Chondrocyte (in vitro differentiated cells): ENCODE data around the gene TALDO1. TPM values are rescaled to one million over a fixed set of nuclear protein-coding genes. Genes with fewer than 3 reads are reported as not detected.
A peak's percentile ranks its signal among the peaks of the same experiment; 100 is the strongest.

Source experiments
- DNase-seq: peaks from one replicate; pipeline ENCODE4 v3.0.0; 2021; ENCODE audit warnings: mixed read lengths, low spot score
- H3K27ac Mint-ChIP-seq: one replicate; pipeline ENCODE4 v1.8.0; 2021; ENCODE audit warnings: mild to moderate bottlenecking, moderate library complexity, mixed read lengths; ENCODE audit not compliant: unreplicated experiment
- H3K27me3 Mint-ChIP-seq: 2 replicates; pipeline ENCODE4 v1.8.0; 2021; ENCODE audit warnings: low read depth, mixed read lengths
- H3K36me3 Mint-ChIP-seq: 2 replicates; pipeline ENCODE4 v1.8.0; 2021; ENCODE audit warnings: low read depth, mixed read lengths
- H3K4me1 Mint-ChIP-seq: 2 replicates; pipeline ENCODE4 v1.8.0; 2021; ENCODE audit warnings: low read depth, mild to moderate bottlenecking, mixed read lengths
- H3K4me3 Mint-ChIP-seq: one replicate; pipeline ENCODE4 v1.8.0; 2021; ENCODE audit warnings: mild to moderate bottlenecking, moderate library complexity, mixed read lengths; ENCODE audit not compliant: unreplicated experiment
- H3K9me3 Mint-ChIP-seq: 2 replicates; pipeline ENCODE4 v1.8.0; 2021; ENCODE audit warnings: low read depth, mixed read lengths
- total RNA-seq: library from RNA; stranded (reverse); gene quantifications from 3 replicates; pipeline ENCODE4 v1.2.1, GENCODE V29; 2021
- TF ChIP-seq, protein P1 (sequence below): fragments of 200-600 bp; sonication (generic); IDR thresholded peaks from 2 replicates; pipeline ENCODE4 v1.5.0; 2021; ENCODE audit warnings: antibody characterized with exemption, mild to moderate bottlenecking, moderate library complexity

Gene TALDO1
- total RNA-seq, 1 donor from 2014 or later = 151 TPM

GRCh38 chr11:788009-788640, 40.9 kb downstream of the TALDO1 start:
- H3K4me3 Mint-ChIP-seq = no peak overlapping the region
- DNase-seq = no peak
- peaks cover 9% of the 10 kb centered on the region for H3K4me1 Mint-ChIP-seq
- no peaks in the 10 kb centered on the region for H3K9me3 Mint-ChIP-seq
- TF ChIP-seq, protein P1, sequence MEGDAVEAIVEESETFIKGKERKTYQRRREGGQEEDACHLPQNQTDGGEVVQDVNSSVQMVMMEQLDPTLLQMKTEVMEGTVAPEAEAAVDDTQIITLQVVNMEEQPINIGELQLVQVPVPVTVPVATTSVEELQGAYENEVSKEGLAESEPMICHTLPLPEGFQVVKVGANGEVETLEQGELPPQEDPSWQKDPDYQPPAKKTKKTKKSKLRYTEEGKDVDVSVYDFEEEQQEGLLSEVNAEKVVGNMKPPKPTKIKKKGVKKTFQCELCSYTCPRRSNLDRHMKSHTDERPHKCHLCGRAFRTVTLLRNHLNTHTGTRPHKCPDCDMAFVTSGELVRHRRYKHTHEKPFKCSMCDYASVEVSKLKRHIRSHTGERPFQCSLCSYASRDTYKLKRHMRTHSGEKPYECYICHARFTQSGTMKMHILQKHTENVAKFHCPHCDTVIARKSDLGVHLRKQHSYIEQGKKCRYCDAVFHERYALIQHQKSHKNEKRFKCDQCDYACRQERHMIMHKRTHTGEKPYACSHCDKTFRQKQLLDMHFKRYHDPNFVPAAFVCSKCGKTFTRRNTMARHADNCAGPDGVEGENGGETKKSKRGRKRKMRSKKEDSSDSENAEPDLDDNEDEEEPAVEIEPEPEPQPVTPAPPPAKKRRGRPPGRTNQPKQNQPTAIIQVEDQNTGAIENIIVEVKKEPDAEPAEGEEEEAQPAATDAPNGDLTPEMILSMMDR = peak; percentile 28
- no peaks in the 10 kb centered on the region for H3K27me3 Mint-ChIP-seq
- H3K36me3 Mint-ChIP-seq = peaks cover 5% of the 10 kb centered on the region
- no peak overlapping the region for H3K27ac Mint-ChIP-seq

DNA sequence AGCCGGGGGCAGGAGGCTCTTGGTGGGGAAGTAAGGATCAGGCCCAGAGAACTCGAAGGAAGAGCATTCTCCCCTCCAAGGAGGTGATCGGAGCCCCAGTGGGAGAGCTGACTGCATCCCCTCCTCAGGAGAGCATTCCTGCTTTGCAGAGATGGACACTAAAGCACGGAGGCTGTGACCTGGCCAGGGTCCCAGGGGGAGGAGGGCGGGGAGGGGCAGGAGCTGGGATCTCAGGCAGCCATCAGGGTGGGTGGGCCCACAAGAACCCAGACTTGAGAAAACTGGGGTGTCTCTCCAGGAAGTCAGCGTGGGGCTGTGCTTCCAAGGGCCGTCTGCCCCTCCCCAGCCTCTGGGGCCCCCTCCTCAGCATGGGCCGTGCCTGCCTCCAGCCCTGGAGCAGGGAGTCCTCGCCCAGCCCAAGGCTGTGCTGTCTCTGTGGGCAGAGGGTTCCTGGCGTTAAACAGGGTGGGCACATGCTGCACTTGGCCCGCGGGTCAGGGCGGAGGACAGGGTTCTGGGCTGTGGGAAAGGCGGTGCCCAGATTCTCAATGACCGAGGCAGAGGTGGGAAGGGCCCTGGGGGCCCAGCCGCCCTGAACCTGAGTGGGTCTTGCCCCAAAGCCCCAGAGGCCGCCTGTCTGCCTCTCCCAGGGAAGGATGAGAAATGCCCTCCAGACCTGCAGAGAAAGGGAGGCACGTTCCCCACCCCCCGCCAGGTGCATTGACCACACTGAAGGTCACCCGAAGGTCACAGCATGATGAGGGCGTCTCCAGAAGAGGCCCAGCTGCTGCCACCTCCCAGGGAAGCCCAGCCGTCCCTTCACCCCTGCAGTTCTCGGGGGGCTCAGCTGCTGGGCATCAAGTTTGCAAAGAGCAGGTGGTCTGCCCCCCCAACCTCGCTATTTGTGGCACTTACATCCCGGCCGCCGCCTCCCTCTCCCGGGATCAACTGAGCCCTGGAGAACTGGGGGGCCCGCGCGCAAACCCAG, 42.0 kb downstream of the TALDO1 start:
- Mint-ChIP-seq H3K4me3 (no peak overlapping the region), H3K4me1 (no peaks in the 10 kb centered on the region), H3K27ac (no peak overlapping the region), H3K36me3 (peaks cover 2% of the 10 kb centered on the region), H3K27me3 (no peaks in the 10 kb centered on the region), H3K9me3 (no peaks in the 10 kb centered on the region)
- DNase-seq = no peak
- TF ChIP-seq, protein P1 = no peak

DNA sequence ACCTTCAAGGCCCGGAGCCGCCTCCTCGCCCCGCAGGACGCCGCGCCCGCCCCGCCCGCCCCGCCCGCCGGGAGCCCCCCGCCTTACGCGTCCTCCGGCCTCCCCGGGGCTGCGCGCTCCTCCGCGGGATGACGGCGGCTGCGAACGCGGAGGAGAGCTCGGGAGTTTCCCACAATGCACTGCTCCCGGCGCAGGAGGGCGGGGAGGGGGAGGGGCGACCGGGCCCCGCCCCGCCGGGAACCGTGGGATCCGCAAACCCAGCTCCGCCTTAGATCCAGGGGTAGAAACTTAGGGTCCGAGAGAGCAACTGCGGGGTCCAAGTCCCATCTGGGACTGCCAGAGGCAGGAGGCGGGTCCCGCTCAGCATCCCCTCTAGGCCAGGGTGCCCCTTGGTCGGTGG, 42.7 kb downstream of the TALDO1 start, which contains the start of gene CEND1:
TSS of gene CEND1 (minus strand) at position 148 of the 400 bp plus-strand sequence. CDS start 1,514 bp downstream, outside the sequence.
- Mint-ChIP-seq H3K27ac (no peak within 1 kb of the TSS), H3K4me1 (no peaks in the 10 kb centered on the region), H3K4me3 (no peak within 1 kb of the TSS), H3K36me3 (peaks cover under 1% of the 10 kb centered on the region), H3K9me3 (no peaks in the 10 kb centered on the region), H3K27me3 (no peaks in the 10 kb centered on the region)
- no peak for DNase-seq
- TF ChIP-seq, protein P1 = no peak

GRCh38 chr11:790721-791564, 43.7 kb downstream of the TALDO1 start:
- Mint-ChIP-seq H3K9me3 (no peaks in the 10 kb centered on the region), H3K4me3 (no peak overlapping the region), H3K27me3 (no peaks in the 10 kb centered on the region), H3K27ac (no peak overlapping the region), H3K36me3 (no peaks in the 10 kb centered on the region), H3K4me1 (peaks cover 2% of the 10 kb centered on the region)
- DNase-seq = no peak
- TF ChIP-seq, protein P1 = no peak
